Tibial nerve (tissue), 4 donors: ENCODE measurements around the gene ZNRF3. TPM values are rescaled to one million over a fixed set of nuclear protein-coding genes. Genes with fewer than 3 reads are reported as not detected.

Experiments used
- DNase-seq, 2 donors: peaks; one replicate each; pipeline ENCODE4 v3.0.0-alpha.2; 2019; ENCODE audit warnings: low spot score in 2 of 2
- H3K27ac ChIP-seq, 4 donors: fragments of 200-600 bp; sonication (generic) in 3 of 4; one replicate each; pipeline ENCODE4 v1.5.1; 2017 to 2019; ENCODE audit warnings: mild to moderate bottlenecking in 1 of 4
- H3K27me3 ChIP-seq, 2 donors: fragments of 200-600 bp; sonication (generic) in 1 of 2; one replicate each; pipeline versions ENCODE4 v1.5.1 to v1.6.0; 2017 to 2019
- H3K36me3 ChIP-seq, 3 donors: fragments of 200-600 bp; sonication (generic); one replicate each; pipeline ENCODE4 v1.5.1; 2018 to 2019
- H3K4me1 ChIP-seq, 4 donors: fragments of 200-600 bp; sonication (generic) in 3 of 4; one replicate each; pipeline ENCODE4 v1.5.1; 2017 to 2019
- H3K4me3 ChIP-seq, 4 donors: fragments of 200-600 bp; sonication (generic) in 3 of 4; one replicate each; pipeline ENCODE4 v1.5.1; 2017 to 2019; ENCODE audit warnings: mild to moderate bottlenecking in 1 of 4, moderate library complexity in 1 of 4
- H3K9me3 ChIP-seq, 4 donors: fragments of 200-600 bp; sonication (generic) in 3 of 4; one replicate each; pipeline ENCODE4 v1.5.1; 2017 to 2019
- CTCF ChIP-seq, 5 experiments: fragments of 200-600 bp in 3 of 5; fragments of 450-650 bp in 2 of 5; sonication (generic) in 3 of 5; IDR thresholded peaks; one replicate each; pipeline ENCODE4 v1.5.1; 2016 to 2019; ENCODE audit warnings: antibody characterized with exemption in 5 of 5, mild to moderate bottlenecking in 3 of 5, moderate library complexity in 2 of 5
- EP300 ChIP-seq, 2 donors: sonication (generic); formaldehyde crosslinking; IDR thresholded peaks; one replicate each; pipeline ENCODE4 v1.6.1; 2017; ENCODE audit warnings: antibody characterized with exemption in 2 of 2, mild to moderate bottlenecking in 1 of 2
- POLR2A ChIP-seq, 2 donors: fragments of 450-650 bp; IDR thresholded peaks; one replicate each; pipeline ENCODE4 v1.6.1; 2017; ENCODE audit warnings: antibody characterized with exemption in 2 of 2, mild to moderate bottlenecking in 2 of 2, moderate library complexity in 2 of 2
- WGBS, 2 donors: methylation state at CpG; one replicate each; pipeline ENCODE4 v1.1.5; 2018; 5-methylcytosine and 5-hydroxymethylcytosine counted together
- total RNA-seq, 4 donors: library from RNA; depleted of rRNA; stranded (reverse); fragments of >200 nt; gene quantifications; one replicate each; pipeline ENCODE4 v1.1.0, GENCODE V29; 2016

Gene ZNRF3
- total RNA-seq, 4 donors from 2014 or later: 18.0 to 37.9 (median 23.5) TPM

- no peak overlapping the region for H3K27ac ChIP-seq
Observed at GRCh38 chr22:28986366-28986765, 103.0 kb downstream of the ZNRF3 start.

GRCh38 chr22:28988457-28988856, 105.1 kb downstream of the ZNRF3 start:
- Histone ChIP-seq H3K4me3 (no peak overlapping the region), H3K9me3 (peaks cover 0 to 8% (median 0%) of the 10 kb centered on the region in 4 donors), H3K27ac (no peak overlapping the region), H3K4me1 (peaks cover 0 to 25% (median 0%) of the 10 kb centered on the region in 4 donors), H3K27me3 (no peaks in the 10 kb centered on the region), H3K36me3 (peaks cover 0 to 51% (median 0%) of the 10 kb centered on the region in 3 donors)
- no peak for DNase-seq
- WGBS, 2 donors: 68 to 78% methylated on average over 4 of the region's 4 CpGs
- TF ChIP-seq CTCF (IDR thresholded peaks at IDR 0.05) (no peak), EP300 (IDR thresholded peaks at IDR 0.05) (no peak), POLR2A (IDR thresholded peaks at IDR 0.05) (no peak)

More at GRCh38 chr22:28986366-28986765, 103.0 kb downstream of the ZNRF3 start:
- Histone ChIP-seq H3K4me1 (peaks cover 0 to 31% (median 0%) of the 10 kb centered on the region in 4 donors), H3K36me3 (peaks cover 0 to 30% (median 0%) of the 10 kb centered on the region in 3 donors), H3K27me3 (no peaks in the 10 kb centered on the region), H3K9me3 (peaks cover 0 to 8% (median 0%) of the 10 kb centered on the region in 4 donors), H3K4me3 (no peak overlapping the region)
- 78 to 85% methylated on average over 3 of the region's 3 CpGs for WGBS, 2 donors
- TF ChIP-seq POLR2A (IDR thresholded peaks at IDR 0.05) (no peak), EP300 (IDR thresholded peaks at IDR 0.05) (no peak), CTCF (IDR thresholded peaks at IDR 0.05) (no peak)
- DNase-seq: no peak

GRCh38 chr22:28989035-28989464, 105.7 kb downstream of the ZNRF3 start:
- H3K27me3 ChIP-seq: no peaks in the 10 kb centered on the region
- H3K9me3 ChIP-seq: peaks cover 0 to 8% (median 0%) of the 10 kb centered on the region in 4 donors
- WGBS, 2 donors: 62 to 67% methylated on average over 5 of the region's 5 CpGs
- TF ChIP-seq EP300 (IDR thresholded peaks at IDR 0.05) (no peak), CTCF (IDR thresholded peaks at IDR 0.05) (no peak), POLR2A (IDR thresholded peaks at IDR 0.05) (no peak)
- H3K27ac ChIP-seq: peak overlapping the region in 1 of 4 donors; percentile 44
- no peak for DNase-seq
- H3K36me3 ChIP-seq: peaks cover 0 to 55% (median 0%) of the 10 kb centered on the region in 3 donors
- peaks cover 0 to 25% (median 0%) of the 10 kb centered on the region in 4 donors for H3K4me1 ChIP-seq
- no peak overlapping the region for H3K4me3 ChIP-seq

- Histone ChIP-seq H3K36me3 (peaks cover 0 to 55% (median 0%) of the 10 kb centered on the region in 3 donors), H3K4me3 (no peak overlapping the region), H3K9me3 (peaks cover 0 to 8% (median 0%) of the 10 kb centered on the region in 4 donors), H3K4me1 (peaks cover 0 to 22% (median 0%) of the 10 kb centered on the region in 4 donors), H3K27me3 (no peaks in the 10 kb centered on the region), H3K27ac (peak overlapping the region in 1 of 4 donors; percentile 44)
- 57 to 68% methylated on average over 7 of the region's 7 CpGs for WGBS, 2 donors
- TF ChIP-seq EP300 (IDR thresholded peaks at IDR 0.05) (no peak), CTCF (IDR thresholded peaks at IDR 0.05) (no peak), POLR2A (IDR thresholded peaks at IDR 0.05) (no peak)
- no peak for DNase-seq
Observed at GRCh38 chr22:28989484-28989883, 106.1 kb downstream of the ZNRF3 start.

GRCh38 chr22:28989912-28990311, 106.5 kb downstream of the ZNRF3 start:
- H3K27me3 ChIP-seq: no peaks in the 10 kb centered on the region
- peak overlapping the region in 1 of 4 donors; percentile 44 for H3K27ac ChIP-seq
- no peak for TF ChIP-seq CTCF (IDR thresholded peaks at IDR 0.05)
- TF ChIP-seq POLR2A (IDR thresholded peaks at IDR 0.05): no peak
- TF ChIP-seq EP300 (IDR thresholded peaks at IDR 0.05): no peak
- H3K9me3 ChIP-seq: peaks cover 0 to 8% (median 0%) of the 10 kb centered on the region in 4 donors
- H3K4me3 ChIP-seq: no peak overlapping the region
- no peak for DNase-seq
- 62 to 70% methylated on average over 4 of the region's 4 CpGs for WGBS, 2 donors
- H3K4me1 ChIP-seq: peaks cover 0 to 18% (median 0%) of the 10 kb centered on the region in 4 donors
- H3K36me3 ChIP-seq: peaks cover 0 to 55% (median 0%) of the 10 kb centered on the region in 3 donors
